Adrenal gland (tissue), 12 donors: Measurements from ENCODE around the gene TSGA10. TPM values are rescaled to one million over a fixed set of nuclear protein-coding genes. Genes with fewer than 3 reads are reported as not detected.

ENCODE experiments used
- DNase-seq, 7 donors: peaks; one replicate each; pipeline ENCODE4 v3.0.0-alpha.2; 2019 to 2020
- H3K27ac ChIP-seq, 5 donors: fragments of 200-600 bp; sonication (generic) in 4 of 5; 1 replicate in 3 of 5; 2 replicates in 2 of 5; pipeline versions ENCODE4 v1.5.1 to v1.8.0; 2016 to 2020; ENCODE audit warnings: mild to moderate bottlenecking in 1 of 5
- H3K27me3 ChIP-seq: fragments of 200-600 bp; 2 replicates; pipeline ENCODE4 v1.8.0; 2021
- H3K36me3 ChIP-seq, 2 donors: fragments of 200-600 bp; replicated peaks in 1 of 2; 1 replicate in 1 of 2; 2 replicates in 1 of 2; pipeline versions ENCODE4 v1.5.1 to v1.8.0; 2018 to 2022
- H3K4me1 ChIP-seq, 2 donors: fragments of 200-600 bp; replicated peaks in 1 of 2; 1 replicate in 1 of 2; 2 replicates in 1 of 2; pipeline versions ENCODE4 v1.5.1 to v1.8.0; 2018 to 2021
- H3K4me3 ChIP-seq, 4 donors: fragments of 200-600 bp; sonication (generic) in 3 of 4; one replicate each; pipeline ENCODE4 v1.5.1; 2016 to 2018
- H3K9me3 ChIP-seq, 3 donors: fragments of 200-600 bp; sonication (generic) in 1 of 3; replicated peaks in 1 of 3; 1 replicate in 2 of 3; 2 replicates in 1 of 3; pipeline versions ENCODE4 v1.5.1 to v1.8.0; 2016 to 2021
- POLR2A ChIP-seq, 2 donors: fragments of 450-650 bp; IDR thresholded peaks; one replicate each; pipeline ENCODE4 v1.6.1; 2017; ENCODE audit warnings: antibody characterized with exemption in 2 of 2, mild to moderate bottlenecking in 2 of 2, moderate library complexity in 1 of 2
- WGBS, 4 donors: extraction: QIAGEN DNeasy Blood & Tissue Kit in 2 of 4; methylation state at CpG; one replicate each; pipeline versions ENCODE4 v1.1.5 to v1.1.7; 2013 to 2017; 5-methylcytosine and 5-hydroxymethylcytosine counted together
- intact Hi-C, 2 donors: fragments of 100-400 bp; cut with DNase I; formaldehyde crosslinking; loops; one replicate each; pipeline versions ENCODE4 v1.14.1 to v1.15.0; 2022 to 2023
- polyA plus RNA-seq, 3 donors: library from polyadenylated mRNA; stranded (reverse); fragments of 200-250 nt in 2 of 3; fragments of 350-450 nt in 1 of 3; fragmentation: Illumina TruSeq in 1 of 3; extraction: RNeasy Lipid Tissue Mini Kit (QIAGEN cat#74804) in 1 of 3; gene quantifications; one replicate each; pipeline ENCODE4 v1.2.3, GENCODE V29; 2013 to 2014
- total RNA-seq, 9 donors: library from RNA; depleted of rRNA in 4 of 9; stranded (reverse); fragments of >200 nt in 4 of 9; fragments of 120-200 nt in 1 of 9; fragmentation: NEBNext Ultra II Directional in 1 of 9; extraction: Animal tissue kit (Norgen Biotek cat#: 25700) in 1 of 9; gene quantifications; one replicate each; pipeline versions ENCODE4 v1.1.0 to v1.2.4, GENCODE V29; 2013 to 2023
- TF ChIP-seq, protein P1 (sequence below), 6 experiments: fragments of 450-650 bp in 4 of 6; fragments of 200-600 bp in 2 of 6; sonication (generic) in 1 of 6; IDR thresholded peaks; 1 replicate in 5 of 6; 2 replicates in 1 of 6; pipeline versions ENCODE4 v1.5.1 to v1.8.0; 2016 to 2021; ENCODE audit warnings: antibody characterized with exemption in 6 of 6, mild to moderate bottlenecking in 2 of 6, moderate library complexity in 1 of 6
- donor health status: healthy with polysubstance abuse.
- donor health status: Bipolar disorder and iron deficiency.
- donor health status: DM: yes; HTN: yes; CAD: no.
- donor health status: DM: no; HTN: no; CAD: no.
- donor health status: DM: no; HTN: no; CAD: no.
- donor health status: DM: yes; HTN: yes; CAD: no.

The TSGA10 gene
- total and polyA plus RNA-seq, 12 donors, result 2.3 to 24.1 (median 6.9) TPM

DNA sequence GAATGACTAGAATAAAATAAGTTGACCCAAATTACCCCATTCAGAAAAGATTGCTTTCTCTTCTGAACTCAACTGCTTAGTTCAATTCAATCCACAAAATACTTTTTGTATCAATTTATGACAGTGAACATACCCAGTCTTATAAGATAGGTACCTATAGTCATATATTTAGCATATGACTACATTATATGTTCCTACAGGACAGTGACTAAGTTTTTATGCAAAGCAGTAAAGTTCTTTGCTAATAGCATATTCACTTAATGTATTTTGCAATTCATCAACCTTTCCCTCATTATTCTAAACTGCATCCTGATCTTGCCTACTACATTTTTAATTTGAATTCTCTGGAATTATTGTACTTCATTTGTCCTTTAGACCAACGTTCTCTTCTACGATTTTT is 43.5 kb downstream of the TSGA10 start:
- no peak for DNase-seq
- H3K27me3 ChIP-seq, result no peaks in the 10 kb centered on the region
- no peaks in the 10 kb centered on the region for H3K36me3 ChIP-seq
- intact Hi-C loops, result no loop called here
- no peak overlapping the region for H3K27ac ChIP-seq
- H3K4me3 ChIP-seq, result no peak overlapping the region
- WGBS, 4 donors, result 73 to 80% (median 76%) methylated on average over 2 of the region's 2 CpGs
- H3K4me1 ChIP-seq, result no peaks in the 10 kb centered on the region
- no peak for TF ChIP-seq POLR2A (IDR thresholded peaks at IDR 0.05)
- TF ChIP-seq, protein P1, sequence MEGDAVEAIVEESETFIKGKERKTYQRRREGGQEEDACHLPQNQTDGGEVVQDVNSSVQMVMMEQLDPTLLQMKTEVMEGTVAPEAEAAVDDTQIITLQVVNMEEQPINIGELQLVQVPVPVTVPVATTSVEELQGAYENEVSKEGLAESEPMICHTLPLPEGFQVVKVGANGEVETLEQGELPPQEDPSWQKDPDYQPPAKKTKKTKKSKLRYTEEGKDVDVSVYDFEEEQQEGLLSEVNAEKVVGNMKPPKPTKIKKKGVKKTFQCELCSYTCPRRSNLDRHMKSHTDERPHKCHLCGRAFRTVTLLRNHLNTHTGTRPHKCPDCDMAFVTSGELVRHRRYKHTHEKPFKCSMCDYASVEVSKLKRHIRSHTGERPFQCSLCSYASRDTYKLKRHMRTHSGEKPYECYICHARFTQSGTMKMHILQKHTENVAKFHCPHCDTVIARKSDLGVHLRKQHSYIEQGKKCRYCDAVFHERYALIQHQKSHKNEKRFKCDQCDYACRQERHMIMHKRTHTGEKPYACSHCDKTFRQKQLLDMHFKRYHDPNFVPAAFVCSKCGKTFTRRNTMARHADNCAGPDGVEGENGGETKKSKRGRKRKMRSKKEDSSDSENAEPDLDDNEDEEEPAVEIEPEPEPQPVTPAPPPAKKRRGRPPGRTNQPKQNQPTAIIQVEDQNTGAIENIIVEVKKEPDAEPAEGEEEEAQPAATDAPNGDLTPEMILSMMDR (IDR thresholded peaks at IDR 0.05), result no peak
- no peaks in the 10 kb centered on the region for H3K9me3 ChIP-seq

DNA sequence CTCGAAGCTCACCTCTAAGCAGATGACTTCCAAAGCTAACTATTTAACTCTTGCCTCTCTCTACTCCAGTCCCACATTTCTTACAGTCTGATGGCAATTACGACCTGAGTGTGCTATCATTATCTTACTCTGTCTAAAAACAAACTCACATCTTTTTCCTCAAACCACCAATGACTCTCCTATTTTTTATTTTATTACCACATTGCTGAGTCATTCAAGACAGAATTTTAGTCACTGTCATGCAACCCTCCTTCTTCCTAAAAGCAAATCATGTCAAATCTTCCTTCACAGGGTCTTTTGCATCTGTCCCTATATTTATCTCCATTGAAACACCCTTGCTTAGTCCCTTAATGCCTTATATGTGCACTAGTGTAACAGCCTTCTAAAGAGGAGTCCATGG is 47.8 kb downstream of the TSGA10 start:
- H3K27ac ChIP-seq, result no peak overlapping the region
- peaks cover 0 to under 1% of the 10 kb centered on the region in 2 donors for H3K4me1 ChIP-seq
- H3K27me3 ChIP-seq, result no peaks in the 10 kb centered on the region
- TF ChIP-seq, protein P1 (IDR thresholded peaks at IDR 0.05), result no peak
- TF ChIP-seq POLR2A (IDR thresholded peaks at IDR 0.05), result no peak
- intact Hi-C loops, result no loop called here
- DNase-seq, result no peak
- WGBS, 4 donors, result 58 to 78% (median 62%) methylated on average over 2 of the region's 2 CpGs
- H3K4me3 ChIP-seq, result no peak overlapping the region
- H3K9me3 ChIP-seq, result no peaks in the 10 kb centered on the region
- H3K36me3 ChIP-seq, result no peaks in the 10 kb centered on the region

DNA sequence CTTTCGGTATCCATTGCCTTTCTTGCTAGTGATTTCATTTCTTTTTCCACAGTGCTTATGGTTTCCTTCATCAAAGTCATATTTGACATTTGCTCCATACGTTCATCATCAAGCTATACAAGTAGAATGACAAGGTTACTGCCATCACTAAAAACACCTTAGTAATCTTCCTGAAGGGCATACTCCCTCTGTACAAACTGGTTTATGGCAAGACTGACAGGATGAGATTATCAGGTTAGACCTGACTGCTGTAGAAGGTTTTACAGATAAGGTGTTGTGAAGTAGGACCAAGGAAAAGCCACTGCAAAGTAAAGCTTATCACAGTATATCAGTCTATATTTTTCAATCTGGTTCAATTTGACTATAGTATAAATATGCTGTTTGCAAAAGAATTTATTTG is 50.7 kb downstream of the TSGA10 start:
- Histone ChIP-seq H3K4me1 (peaks cover 0 to 4% of the 10 kb centered on the region in 2 donors), H3K27ac (no peak overlapping the region), H3K27me3 (no peaks in the 10 kb centered on the region), H3K4me3 (no peak overlapping the region), H3K36me3 (no peaks in the 10 kb centered on the region), H3K9me3 (no peaks in the 10 kb centered on the region)
- WGBS, 4 donors, result 84 to 93% (median 88%) methylated on average over 2 of the region's 2 CpGs
- intact Hi-C loops, result no loop called here
- no peak for DNase-seq
- TF ChIP-seq, protein P1 (IDR thresholded peaks at IDR 0.05), result no peak
- TF ChIP-seq POLR2A (IDR thresholded peaks at IDR 0.05), result no peak

DNA sequence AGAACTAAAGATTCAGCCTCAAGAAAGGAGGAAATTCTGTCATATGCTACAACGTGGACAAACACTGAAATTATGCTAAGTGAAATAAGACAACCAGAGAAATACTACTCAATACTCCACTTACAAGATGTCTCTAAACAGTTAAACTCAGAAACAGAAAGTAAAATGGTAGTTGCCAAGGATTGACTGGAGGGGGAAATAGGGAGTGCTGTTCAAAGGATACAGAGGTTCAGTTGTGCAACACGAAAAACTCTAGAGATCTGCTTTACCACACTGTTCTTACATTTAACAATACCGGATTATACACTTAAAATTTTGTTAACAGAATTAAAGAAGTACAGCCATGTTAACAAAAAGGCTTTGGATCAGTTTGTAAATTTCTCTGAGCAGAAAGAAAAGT is 53.0 kb downstream of the TSGA10 start:
- no peak overlapping the region for H3K27ac ChIP-seq
- H3K9me3 ChIP-seq, result no peaks in the 10 kb centered on the region
- 23 to 38% (median 36%) methylated on average over 3 of the region's 3 CpGs for WGBS, 4 donors
- H3K36me3 ChIP-seq, result no peaks in the 10 kb centered on the region
- H3K4me3 ChIP-seq, result no peak overlapping the region
- intact Hi-C loops, result no loop called here
- H3K4me1 ChIP-seq, result peaks cover 0 to 4% of the 10 kb centered on the region in 2 donors
- H3K27me3 ChIP-seq, result no peaks in the 10 kb centered on the region
- no peak for TF ChIP-seq POLR2A (IDR thresholded peaks at IDR 0.05)
- TF ChIP-seq, protein P1 (IDR thresholded peaks at IDR 0.05), result peak in 1 of 6 experiments; percentile 18
- no peak for DNase-seq
